NCI-H524 treated with DMSO at 0.1 percent for 48 hours (cell line): ENCODE results near the gene ENDOU.

Experiments used
- DNase-seq: peaks from one replicate; lab custom pipeline; 2025; lab: John Stamatoyannopoulos, UW

ENDOU gene

GRCh38 chr12:47757364-47757839 is 32.1 kb upstream of the ENDOU start:
- DNase-seq = no peak

DNA sequence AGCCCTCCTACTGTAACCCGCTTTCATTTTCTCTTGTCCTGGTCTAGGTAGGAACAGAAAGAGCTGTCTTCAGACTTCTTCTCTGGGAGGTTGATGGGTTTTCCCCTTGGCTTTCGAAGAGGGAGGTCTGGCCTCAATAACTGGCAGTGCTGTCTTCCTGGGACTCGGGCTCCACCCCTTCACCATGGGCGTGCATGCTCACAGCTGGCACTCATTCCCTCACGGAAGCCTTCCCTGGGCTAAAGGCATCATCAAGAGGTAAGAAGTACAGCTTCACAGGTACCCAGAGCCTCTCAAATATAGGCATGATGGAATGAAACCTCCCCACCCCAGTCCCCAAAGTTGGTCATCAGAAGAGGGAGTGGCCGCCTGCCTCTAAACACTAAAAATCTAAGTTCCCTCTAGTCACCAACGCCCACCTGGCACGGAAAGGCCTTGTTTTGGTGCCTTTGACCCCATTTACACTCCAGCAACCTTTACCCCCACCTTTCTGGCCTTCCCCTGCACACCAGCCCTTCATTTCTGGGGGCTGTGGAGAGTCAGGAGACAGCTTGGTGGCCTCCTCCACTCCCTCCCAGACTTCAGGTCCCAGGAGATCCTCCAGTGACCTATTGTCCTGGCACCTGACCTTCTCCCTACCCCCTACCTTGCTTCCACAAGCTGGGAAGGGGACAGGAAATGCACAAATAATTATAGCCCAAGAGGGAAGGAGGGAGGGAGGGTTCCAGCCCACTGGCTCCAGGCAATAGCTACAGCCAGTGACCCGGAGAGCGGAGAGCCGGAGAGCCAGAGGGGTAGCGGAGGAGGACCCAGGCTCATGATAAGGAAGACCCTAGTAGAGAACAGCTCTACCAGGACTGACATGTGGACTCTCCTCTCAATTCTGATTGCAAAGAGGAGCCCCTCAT is 30.6 kb upstream of the ENDOU start:
- no peak for DNase-seq

- no peak for DNase-seq
These were observed 29.6 kb upstream of the ENDOU start for GRCh38 chr12:47754881-47755280.

GRCh38 chr12:47754126-47754525 is 28.8 kb upstream of the ENDOU start:
- DNase-seq = no peak

- no peak for DNase-seq
These were observed 28.0 kb upstream of the ENDOU start for GRCh38 chr12:47753021-47754001.

DNA sequence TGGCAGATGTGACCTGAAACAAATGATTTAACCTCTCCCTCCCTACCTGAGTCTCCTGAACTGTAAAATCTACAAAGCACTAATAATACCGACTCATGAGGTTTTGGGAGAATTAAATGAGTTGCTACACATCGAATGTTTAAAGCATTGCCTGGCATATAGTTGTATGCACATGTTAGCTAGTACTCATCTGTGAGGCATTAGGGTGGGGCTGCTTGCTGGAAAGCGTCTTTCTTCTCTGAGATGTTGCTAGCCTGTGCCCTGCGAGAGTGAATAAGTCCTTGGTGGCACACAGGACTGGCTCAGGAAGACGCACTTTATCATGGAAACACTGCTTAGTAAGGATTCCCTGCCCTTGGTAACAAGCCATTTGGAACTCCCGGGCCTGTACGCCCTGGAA is 27.3 kb upstream of the ENDOU start:
- DNase-seq = no peak

DNA sequence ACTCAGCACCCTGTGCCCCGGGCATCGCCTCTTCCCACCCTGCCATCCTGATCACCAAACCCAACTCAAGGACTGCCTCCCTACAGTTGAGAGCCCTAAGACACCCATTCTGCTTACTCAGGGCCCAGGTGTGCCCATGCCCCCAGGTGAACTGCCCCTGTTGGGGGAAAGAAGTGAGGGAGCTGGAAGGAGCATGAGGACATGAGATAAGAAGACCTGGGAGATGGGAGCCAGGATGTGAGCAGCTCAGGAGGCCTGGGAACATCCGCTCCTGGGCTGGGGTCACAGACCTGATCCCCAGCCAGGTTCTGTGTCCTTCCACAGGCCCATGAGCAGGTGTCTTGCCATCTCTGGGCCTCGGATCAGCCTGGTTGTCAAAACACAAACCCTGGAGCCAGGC is 26.8 kb upstream of the ENDOU start:
- DNase-seq = no peak

- DNase-seq = no peak
These were observed 26.3 kb upstream of the ENDOU start for GRCh38 chr12:47751561-47751960.

GRCh38 chr12:47750916-47751470 is 25.7 kb upstream of the ENDOU start:
- no peak for DNase-seq

DNA sequence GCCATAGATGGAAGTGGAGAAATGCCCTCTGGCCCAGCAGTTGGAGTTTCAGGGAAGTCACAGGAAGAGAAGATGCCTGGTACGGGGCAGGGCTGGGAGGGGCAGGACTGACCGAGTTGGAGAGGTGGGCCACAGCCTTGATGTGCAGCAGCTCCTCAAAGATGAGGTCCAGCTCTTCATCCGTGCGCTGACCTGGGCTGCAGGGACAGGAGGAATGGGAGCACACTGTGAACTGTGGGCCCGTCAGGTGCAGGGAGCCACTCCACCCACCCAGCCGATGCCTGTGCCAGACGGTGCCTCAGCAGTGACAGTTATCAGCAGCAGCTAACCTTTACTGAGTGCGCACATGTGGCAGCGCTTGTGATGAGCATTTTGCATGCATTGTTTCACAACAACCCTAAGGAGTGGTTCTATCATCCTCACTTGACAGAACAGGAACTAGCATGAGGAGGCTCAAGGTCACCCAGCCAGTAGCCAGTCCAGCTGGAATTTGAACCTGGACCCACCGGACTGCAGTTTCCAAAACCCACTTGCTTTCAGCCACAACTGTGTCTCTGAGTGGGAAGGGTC is 25.0 kb upstream of the ENDOU start:
- DNase-seq = no peak

DNA sequence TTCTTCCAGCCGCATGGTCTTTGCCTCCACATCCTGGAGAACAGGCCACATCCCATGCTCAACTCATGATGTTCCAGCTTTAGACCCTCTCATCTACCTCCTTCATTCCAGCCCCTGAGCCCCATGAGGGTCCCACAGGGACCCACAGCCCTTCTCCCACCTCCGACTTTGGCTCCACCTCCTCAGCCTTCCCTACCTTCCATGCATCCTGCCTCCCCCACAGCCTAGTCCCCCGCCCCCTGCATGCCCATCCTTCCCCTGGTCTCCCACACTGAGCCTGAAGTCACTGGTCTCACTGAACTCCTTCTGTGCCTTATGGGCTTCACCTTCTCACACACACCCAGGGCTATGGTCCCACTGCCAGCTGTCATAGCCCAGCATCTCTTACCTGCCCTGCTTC is 23.6 kb upstream of the ENDOU start:
- DNase-seq = no peak

GRCh38 chr12:47748507-47748828 is 23.2 kb upstream of the ENDOU start:
- no peak for DNase-seq

- DNase-seq = no peak
These were observed 22.6 kb upstream of the ENDOU start for GRCh38 chr12:47747596-47748506.

GRCh38 chr12:47747126-47747525 is 21.8 kb upstream of the ENDOU start:
- DNase-seq = no peak

DNA sequence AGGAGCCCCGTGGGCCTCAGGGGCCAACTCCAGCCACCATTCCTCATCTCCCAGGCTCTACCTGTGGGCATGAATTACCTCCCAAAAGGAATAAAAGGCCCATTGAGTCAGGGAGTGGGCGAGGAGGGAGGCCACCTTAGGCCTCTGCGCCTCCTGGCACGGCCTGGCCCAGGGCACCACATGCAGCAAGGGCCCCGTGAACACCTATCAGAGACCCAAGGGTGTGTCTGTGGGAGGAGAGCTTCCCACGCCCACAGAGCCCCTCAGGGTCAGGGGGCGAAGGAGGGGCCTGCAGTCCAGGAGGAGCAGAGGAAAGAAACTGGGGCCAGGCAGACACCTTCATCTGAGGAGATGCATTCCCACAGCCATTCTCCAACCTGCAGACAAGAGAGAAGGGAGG is 21.2 kb upstream of the ENDOU start:
- DNase-seq = no peak

DNA sequence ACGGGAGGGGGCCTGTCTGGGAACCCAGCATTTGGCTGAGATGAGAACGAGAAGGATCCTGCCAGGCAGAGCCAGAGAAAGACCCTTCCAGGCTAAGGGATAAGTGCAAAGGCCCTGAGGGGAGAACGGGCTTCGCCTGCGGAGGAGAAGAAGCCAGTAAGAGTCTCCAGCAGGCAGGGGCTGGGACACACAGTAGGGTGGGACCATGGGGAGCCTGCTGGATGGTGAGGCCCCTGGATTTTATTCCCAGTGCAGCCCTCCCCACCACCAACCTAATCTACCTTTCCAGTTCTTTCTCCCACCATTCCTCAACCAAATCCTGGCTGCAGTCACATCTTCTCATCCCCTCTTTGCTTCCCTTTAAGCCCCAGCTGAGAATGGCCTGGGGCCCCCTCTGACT is 20.8 kb upstream of the ENDOU start:
- no peak for DNase-seq

GRCh38 chr12:47745485-47746041 is 20.3 kb upstream of the ENDOU start:
- DNase-seq = no peak

DNA sequence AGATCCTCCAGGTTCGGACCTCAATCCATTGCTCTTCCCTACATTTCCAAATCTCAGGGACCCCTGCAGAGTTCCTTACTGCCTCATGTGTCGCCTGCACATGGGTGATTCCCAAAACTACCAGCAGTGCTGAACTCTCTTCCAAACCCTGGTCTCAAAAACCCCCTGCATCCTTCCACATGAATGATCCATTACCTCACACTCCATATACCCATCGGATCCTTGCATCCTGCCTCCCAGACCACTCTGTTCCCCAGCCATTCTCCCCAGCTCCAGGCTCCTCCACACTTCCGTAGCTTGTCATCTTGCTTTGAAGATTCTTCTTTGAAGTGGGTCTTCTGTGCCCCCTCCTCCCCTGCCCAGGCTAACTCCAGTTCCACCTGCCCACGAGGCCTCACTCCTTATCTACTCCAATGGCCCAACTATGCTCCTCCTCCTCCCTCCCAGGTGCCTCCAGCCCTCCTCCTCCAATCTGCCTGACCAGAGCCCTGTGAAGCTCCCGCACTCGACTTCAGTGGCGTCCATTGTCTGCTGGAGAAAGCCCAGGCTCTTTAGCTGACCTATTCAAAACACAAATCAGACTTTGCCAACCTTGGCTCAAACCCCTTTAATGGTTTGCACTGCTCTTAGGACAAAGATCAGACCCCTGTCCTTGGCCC is 19.6 kb upstream of the ENDOU start:
- DNase-seq = no peak

- no peak for DNase-seq
These were observed 18.8 kb upstream of the ENDOU start for GRCh38 chr12:47744005-47744651.
